Mesenchymal stem cell (in vitro differentiated cells and primary cell): ENCODE measurements around the gene PRRC2B.

Experiments used
- small RNA-seq: library from polyadenylated mRNA; stranded (forward); fragments of <200 nt; extraction: miRNeasy Mini kit (QIAGEN cat#:217004); gene quantifications from one replicate; pipeline ENCODE3, GENCODE V24; 2013; ENCODE audit warnings: low read depth

PRRC2B gene

Small RNA genes lying within 50 kb of the gene (small RNA-seq; reads per million reads assigned to genes)
- gene SNORD62A (1.2 reads per million), gene SNORD62B (1.4 reads per million)
